Esophagus muscularis mucosa (tissue), 4 donors: ENCODE measurements around the gene VAV1.

Experiments
- CTCF ChIP-seq, 3 experiments: fragments of 200-600 bp in 2 of 3; fragments of 450-650 bp in 1 of 3; sonication (generic) in 2 of 3; IDR thresholded peaks; one replicate each; pipeline ENCODE4 v1.5.1; 2017 to 2019; ENCODE audit warnings: antibody characterized with exemption in 3 of 3, mild to moderate bottlenecking in 2 of 3, moderate library complexity in 1 of 3
- EP300 ChIP-seq: sonication (generic); formaldehyde crosslinking; IDR thresholded peaks from one replicate; pipeline ENCODE4 v1.6.1; 2017; ENCODE audit warnings: antibody characterized with exemption
- POLR2A ChIP-seq: fragments of 450-650 bp; IDR thresholded peaks from one replicate; pipeline ENCODE4 v1.6.1; 2017; ENCODE audit warnings: antibody characterized with exemption, moderate library complexity, mild to moderate bottlenecking, low read depth
- POLR2AphosphoS5 ChIP-seq, 2 donors: sonication (generic); formaldehyde crosslinking; IDR thresholded peaks; one replicate each; pipeline ENCODE4 v1.6.1; 2017; ENCODE audit warnings: antibody characterized with exemption in 2 of 2

GRCh38 chr19:6819323-6819722 lies 46.8 kb downstream of the VAV1 start:
- TF ChIP-seq CTCF (IDR thresholded peaks at IDR 0.05) (no peak), POLR2A (no peak), POLR2AphosphoS5 (IDR thresholded peaks at IDR 0.05) (no peak), EP300 (no peak)
